Stimulated activated CD8-positive, alpha-beta memory T cell treated with anti-CD3 and anti-CD28 coated beads, Interleukin-7, amount 100 ng/mL, for 1 hour (primary cell): ENCODE data around the gene GRAP2.
"Not testable (repeated sequence)": the region's sequence is repeated elsewhere in the genome, so short reads cannot be mapped to it uniquely, and the experiment has no call there.

Experiments used
- DNase-seq, 2 donors: peaks; one replicate each; pipeline ENCODE4 v3.0.0-alpha.2; 2020; ENCODE audit warnings: low read depth in 2 of 2

Gene GRAP2

DNA sequence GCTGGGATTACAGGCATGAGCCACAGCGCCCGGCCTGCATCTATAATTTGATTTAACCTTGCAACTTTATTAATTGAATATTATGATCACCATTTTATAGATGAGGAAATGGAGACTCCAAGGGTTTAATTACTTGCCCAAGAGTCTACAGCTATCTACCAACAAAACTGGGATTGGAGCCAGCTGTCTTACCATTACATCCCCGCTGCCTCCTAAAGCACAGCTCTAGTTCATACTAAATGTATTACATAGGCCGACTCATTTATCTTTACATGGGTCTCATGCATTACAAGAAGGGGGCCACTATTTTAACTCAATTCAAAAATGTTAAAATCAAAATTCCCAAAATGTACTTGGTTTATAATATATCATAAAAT lies 45.2 kb downstream of the GRAP2 start:
- no peak for DNase-seq

DNA sequence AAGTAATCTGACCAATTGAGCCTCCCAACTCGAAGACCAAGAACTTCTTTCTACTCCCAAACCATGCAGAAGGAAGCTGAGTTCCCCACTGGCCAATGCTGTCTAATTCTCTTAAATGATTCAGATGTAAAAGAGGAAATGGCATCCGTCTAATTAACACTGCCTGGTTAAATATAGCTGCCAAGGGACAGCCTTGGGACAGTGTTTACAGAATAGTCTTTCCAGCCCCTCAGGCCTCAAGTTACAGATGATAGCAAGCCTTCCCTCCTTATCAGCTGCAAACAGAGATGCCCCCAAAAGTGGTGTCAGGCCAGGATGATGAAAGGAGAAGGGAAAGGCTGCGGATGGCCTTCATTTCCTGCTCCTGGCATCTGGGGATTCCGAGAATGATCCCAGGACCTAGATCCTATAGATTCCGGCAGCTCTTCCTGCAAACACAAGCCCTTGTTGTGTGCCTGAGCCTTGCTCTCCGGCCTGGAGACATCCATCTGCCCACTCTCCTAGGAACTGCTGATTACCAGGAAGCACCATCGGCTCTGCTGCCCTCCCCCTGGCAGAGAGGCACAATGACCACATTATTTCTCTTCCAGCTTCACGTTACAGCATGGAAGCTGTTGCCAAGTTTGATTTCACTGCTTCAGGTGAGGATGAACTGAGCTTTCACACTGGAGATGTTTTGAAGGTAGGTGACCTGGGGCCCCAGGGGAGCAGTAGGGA lies 45.8 kb downstream of the GRAP2 start:
- DNase-seq: no peak

GRCh38 chr22:39947220-39948216 lies 46.6 kb downstream of the GRAP2 start:
- DNase-seq: no peak

DNA sequence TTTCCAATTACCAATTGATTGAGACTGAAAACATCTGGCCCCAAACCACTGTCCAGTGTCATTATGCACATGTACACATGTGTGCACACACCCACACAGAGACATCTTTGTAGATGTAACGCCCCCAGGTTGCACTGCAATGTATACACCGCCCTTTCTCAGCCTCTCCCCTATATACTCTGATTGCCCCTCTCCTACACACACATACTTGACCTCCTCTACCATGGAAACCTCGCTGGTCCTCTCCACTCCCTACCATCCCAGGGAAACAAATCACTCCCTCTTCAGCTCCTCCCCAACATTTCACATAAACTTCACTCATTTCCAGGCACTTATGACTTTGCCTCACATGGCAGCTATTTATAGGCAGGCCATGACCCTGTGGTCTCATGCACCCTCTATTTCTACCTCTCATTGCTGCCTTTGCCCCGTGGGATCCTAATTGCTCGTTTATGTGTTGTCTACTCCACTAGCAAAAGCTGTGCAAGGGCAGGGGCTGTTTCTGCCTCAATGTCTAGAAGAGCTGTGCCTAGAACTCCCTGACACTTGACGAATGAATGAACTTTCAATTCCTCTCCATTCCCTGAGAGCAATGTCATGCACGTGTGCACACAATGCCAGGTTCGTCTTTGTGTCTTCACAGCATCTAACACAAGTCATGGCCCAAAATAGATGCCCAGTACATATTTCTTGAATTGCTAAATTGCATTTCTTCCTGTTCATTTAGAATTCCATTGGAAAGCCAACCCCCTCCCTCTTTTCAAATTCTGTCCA lies 49.3 kb downstream of the GRAP2 start:
- DNase-seq: no peak

DNA sequence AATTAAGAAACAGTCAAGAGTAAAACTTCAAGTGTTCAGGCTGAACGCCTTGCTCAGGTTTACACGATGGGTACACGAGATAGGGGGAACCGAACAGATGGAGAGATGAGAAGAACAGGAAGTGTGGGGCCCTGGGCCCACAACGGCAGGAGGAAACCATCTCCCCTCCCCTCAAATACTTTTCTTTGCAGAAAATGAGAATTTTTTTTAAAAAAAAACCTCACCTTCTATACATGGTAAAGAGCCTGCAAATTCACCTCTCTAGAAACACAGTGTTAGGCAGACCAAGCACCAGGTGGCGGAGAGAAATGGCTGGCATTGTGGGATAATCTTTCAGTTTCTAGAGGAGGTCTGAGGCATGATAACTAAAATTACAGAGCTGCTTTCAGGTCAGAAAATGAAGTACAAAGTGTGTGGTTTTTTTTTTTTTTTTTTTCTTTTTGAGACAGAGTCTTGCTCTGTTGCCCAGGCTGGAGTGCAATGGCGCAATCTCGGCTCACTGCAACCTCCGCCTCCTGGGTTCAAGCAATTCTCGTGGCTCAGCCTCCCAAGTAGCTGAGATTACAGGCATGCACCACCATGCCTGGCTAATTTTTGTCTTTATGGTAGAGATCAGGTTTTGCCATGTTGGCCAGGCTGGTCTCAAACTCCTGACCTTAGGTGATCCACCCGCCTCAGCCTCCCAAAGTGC lies 50.9 kb downstream of the GRAP2 start:
- not testable (repeated sequence) for DNase-seq

GRCh38 chr22:39952347-39952746 lies 51.5 kb downstream of the GRAP2 start:
- DNase-seq: no peak

DNA sequence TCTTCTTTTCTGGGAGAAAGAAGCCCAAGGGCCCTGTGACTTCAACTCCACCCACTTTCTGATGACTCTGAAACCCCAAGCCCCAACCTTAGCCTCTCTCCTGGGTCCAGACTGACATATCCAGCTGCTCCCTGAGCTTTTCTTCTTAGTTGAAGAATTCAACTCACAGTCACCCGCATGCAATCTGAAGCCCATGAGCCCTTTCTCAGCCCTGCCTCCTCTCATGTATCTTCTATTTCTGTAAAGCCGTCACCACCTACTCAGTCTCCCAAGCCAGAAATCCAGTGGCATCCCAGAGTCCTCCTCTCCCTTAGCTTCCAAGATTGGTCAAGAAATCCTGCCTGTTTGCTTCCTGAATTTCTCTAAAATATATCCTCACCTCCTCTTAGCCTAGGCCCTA lies 52.2 kb downstream of the GRAP2 start:
- DNase-seq: no peak

DNA sequence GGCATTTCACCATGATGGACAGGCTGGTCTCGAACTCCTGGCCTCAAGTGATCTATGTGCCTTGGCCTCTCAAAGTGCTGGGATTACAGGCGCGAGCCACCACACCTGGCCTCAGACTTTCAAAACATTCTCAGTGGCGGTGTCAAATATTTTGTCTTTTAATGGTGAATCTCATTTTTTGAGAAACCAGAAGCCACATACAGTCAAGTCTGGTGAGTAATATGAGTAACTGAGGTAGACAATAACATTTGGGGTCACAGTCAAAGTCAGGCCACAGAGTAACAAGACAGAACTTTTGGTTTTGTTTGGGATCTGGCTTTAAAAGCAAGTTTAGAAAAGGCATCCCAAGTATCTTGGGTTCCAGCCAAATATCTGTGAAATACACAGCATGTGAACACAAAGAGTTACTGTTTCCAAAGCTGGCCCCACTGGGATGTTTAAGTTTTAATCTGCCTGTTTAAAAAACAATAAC lies 53.7 kb downstream of the GRAP2 start:
- no peak for DNase-seq

- no peak for DNase-seq
These were observed 54.8 kb downstream of the GRAP2 start for GRCh38 chr22:39955675-39956074.

- no peak for DNase-seq
These were observed 56.2 kb downstream of the GRAP2 start for GRCh38 chr22:39956932-39957664.

- DNase-seq: no peak
These were observed 57.3 kb downstream of the GRAP2 start for GRCh38 chr22:39958009-39958711.

GRCh38 chr22:39958949-39959639 lies 58.2 kb downstream of the GRAP2 start:
- no peak for DNase-seq

GRCh38 chr22:39959640-39960447 lies 59.0 kb downstream of the GRAP2 start, which contains the start of gene TMA7B:
TSS of gene TMA7B (plus strand) at chr22:39960397. CDS start at chr22:39964375, 3,978 bp downstream.
- no peak for DNase-seq

DNA sequence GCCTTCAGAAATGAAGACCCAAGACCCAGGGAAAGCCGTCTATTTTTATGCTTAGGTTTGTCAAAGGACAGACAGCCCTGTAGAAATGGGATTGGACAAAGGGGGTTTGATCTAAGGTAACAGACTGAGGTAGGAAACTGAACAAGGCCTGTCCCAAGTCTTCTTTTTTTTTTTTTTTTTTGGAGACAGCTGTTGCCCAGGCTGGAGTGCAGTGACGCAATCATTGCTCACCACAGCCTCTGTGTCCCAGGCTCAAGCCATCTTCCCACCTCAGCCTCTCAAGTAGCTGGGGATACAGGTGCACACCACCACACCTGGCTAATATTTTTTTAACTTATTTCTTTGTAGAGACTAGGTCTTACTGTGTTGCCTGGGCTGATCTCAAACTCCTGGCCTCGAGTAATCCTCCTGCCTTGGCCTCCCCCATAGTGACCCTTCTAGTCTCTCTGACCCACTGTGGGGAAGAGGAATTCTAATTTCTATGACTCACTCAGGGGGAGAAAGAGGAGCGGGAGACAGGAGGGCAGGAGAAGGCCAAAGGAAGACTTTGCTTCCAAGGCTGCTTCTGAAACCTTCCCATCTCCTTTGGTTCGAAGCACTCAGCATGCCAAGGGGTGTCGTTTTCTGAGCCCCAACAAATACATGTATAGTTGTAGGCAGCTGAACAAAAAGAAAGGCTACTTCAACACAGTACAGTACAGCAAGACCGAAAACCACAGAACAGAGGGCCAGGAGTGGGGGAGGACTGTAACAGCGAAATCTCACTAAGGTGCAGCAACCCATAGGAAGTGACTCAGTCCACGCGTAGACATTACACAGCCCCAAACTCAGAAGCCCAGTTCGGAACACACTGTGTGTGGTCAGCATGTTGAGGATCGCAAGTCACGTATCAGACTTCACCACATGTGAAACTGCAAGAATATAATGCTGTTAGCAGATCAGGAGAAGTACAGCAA lies 60.2 kb downstream of the GRAP2 start:
- peak; percentile 43 to 49 for DNase-seq

DNA sequence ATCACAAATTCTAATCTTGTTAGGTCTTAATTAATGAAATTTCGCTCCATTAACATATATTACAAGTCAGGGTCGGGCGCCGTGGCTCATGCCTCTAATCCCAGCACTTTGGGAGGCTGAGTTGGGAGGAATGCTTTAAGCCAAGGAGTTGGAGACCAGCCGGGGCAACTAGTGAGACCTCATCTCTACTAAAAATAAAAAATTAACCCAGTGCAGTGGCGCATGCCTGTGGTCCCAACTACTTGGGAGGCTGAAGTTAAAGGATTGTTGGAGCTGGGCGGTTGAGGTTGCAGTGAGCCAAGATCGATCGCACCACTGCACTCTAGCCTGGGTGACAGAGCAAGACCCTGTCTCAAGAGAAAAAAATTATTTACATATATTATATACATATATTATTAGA lies 61.2 kb downstream of the GRAP2 start:
- no peak for DNase-seq

- DNase-seq: no peak
These were observed 64.9 kb downstream of the GRAP2 start for GRCh38 chr22:39965748-39966147.

GRCh38 chr22:39966470-39966869 lies 65.6 kb downstream of the GRAP2 start:
- no peak for DNase-seq
